Psoas muscle (tissue), 8 donors: Measurements from ENCODE around the gene ESR1. TPM values are rescaled to one million over a fixed set of nuclear protein-coding genes. Genes with fewer than 3 reads are reported as not detected.
"Not testable (repeated sequence)": the region's sequence is repeated elsewhere in the genome, so short reads cannot be mapped to it uniquely, and the experiment has no call there.

Experiments used
- ATAC-seq, 4 donors: fragments of 200-7000 bp; cut with Tn5 transposase; one replicate each; pipeline ENCODE4 v1.9.1; 2020; ENCODE audit warnings: moderate library complexity in 3 of 4, mild to moderate bottlenecking in 2 of 4
- DNase-seq, 2 donors: peaks; one replicate each; pipeline ENCODE4 v3.0.0-alpha.2; 2020
- H3K27ac ChIP-seq: fragments of 200-600 bp; one replicate; pipeline ENCODE4 v1.8.0; 2022
- H3K27me3 ChIP-seq, 3 donors: fragments of 200-600 bp in 1 of 3; one replicate each; pipeline versions ENCODE4 v1.6.1 to v1.8.0; 2013 to 2022; ENCODE audit warnings: low read length in 2 of 3, mild to moderate bottlenecking in 2 of 3, moderate library complexity in 1 of 3; ENCODE audit not compliant: insufficient read depth in 3 of 3
- H3K36me3 ChIP-seq, 2 donors: fragments of 200-600 bp in 1 of 2; one replicate each; pipeline versions ENCODE4 v1.6.1 to v1.8.0; 2013 to 2022; ENCODE audit warnings: low read depth in 1 of 2, mild to moderate bottlenecking in 1 of 2, moderate library complexity in 1 of 2; ENCODE audit not compliant: insufficient read depth in 1 of 2
- H3K4me1 ChIP-seq: fragments of 200-600 bp; one replicate; pipeline ENCODE4 v1.8.0; 2022
- H3K4me3 ChIP-seq: fragments of 200-600 bp; one replicate; pipeline ENCODE4 v1.8.0; 2022; ENCODE audit warnings: mild to moderate bottlenecking
- H3K9me3 ChIP-seq: fragments of 200-600 bp; one replicate; pipeline ENCODE4 v1.8.0; 2022
- WGBS, 3 donors: extraction: QIAGEN DNeasy Blood & Tissue Kit; methylation state at CpG; one replicate each; pipeline versions ENCODE4 v1.1.6 to v1.1.7; 2013; 5-methylcytosine and 5-hydroxymethylcytosine counted together
- intact Hi-C, 2 donors: fragments of 100-400 bp; cut with DNase I; formaldehyde crosslinking; loops; one replicate each; pipeline versions ENCODE4 v1.11.0 to v1.14.2; 2022
- polyA plus RNA-seq, 3 donors: library from polyadenylated mRNA; stranded (reverse); fragments of 200-250 nt; gene quantifications; one replicate each; pipeline ENCODE4 v1.2.3, GENCODE V29; 2013
- total RNA-seq, 4 donors: library from RNA; stranded (reverse); fragmentation: NEBNext Ultra II Directional in 2 of 4; extraction: Animal tissue kit (Norgen Biotek cat#: 25700) in 2 of 4; gene quantifications; one replicate each; pipeline versions ENCODE4 v1.2.1 to v1.2.4, GENCODE V29; 2021 to 2023
- TF ChIP-seq, protein P1 (sequence below): fragments of 200-600 bp; IDR thresholded peaks from one replicate; pipeline ENCODE4 v1.8.0; 2022; ENCODE audit warnings: antibody characterized with exemption
- donor health status: healthy with polysubstance abuse.
- donor health status: DM: no; HTN: no; CAD: no; lungs with moderate emphysema.
- donor health status: Bipolar disorder and iron deficiency.
- donor health status: healthy.
- donor health status: DM: yes; HTN: yes; CAD: no.
- donor health status: DM: no; HTN: no; CAD: no.
- donor health status: DM: no; HTN: no; CAD: no.
- donor health status: DM: yes; HTN: yes; CAD: no.

Gene ESR1
- total and polyA plus RNA-seq, 7 donors, result 0.42 to 4.4 (median 1.5) TPM

DNA sequence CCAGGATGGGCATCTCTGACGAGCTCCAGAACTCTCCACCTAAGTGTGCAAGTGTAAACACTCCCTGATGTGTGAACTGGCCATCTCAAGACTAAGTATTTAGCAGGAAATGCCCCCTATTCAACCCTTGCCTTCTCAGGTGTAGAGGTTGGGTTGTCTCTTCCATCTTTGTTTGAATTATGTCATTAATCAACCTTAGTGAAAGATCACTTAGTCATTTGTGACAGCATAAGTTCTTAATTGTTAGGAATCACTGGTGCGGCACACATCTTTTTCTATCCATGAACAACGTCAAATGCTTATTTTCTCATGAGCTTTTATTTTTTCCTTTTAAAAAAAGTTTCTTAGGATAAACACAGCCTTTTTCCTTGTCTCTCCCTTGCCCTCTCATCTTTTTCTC, 151.6 kb downstream of the ESR1 start:
- WGBS, 3 donors, result 84 to 90% (median 89%) methylated on average over 3 of the region's 3 CpGs

DNA sequence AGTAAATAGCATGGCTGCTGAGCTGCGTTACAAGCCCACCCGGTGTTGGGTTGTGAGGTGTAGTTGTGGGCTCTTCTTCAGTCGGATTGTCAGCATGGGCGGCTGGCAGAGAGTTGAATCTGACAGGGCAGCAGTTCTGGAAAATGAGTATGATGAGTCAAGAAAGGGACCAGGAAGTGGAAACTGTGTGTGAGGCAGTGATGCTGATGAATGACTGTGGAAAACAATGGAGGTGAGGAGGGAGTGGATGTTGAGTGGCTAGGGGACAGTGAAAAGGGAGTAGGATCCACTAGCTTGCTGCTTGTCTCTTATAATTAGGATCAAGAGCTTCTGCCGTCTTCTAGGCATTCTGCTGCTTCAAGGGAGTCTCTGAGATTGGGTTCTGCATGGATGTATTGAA, 154.3 kb downstream of the ESR1 start:
- Histone ChIP-seq H3K9me3 (no peaks in the 10 kb centered on the region), H3K4me1 (no peaks in the 10 kb centered on the region), H3K36me3 (no peaks in the 10 kb centered on the region), H3K4me3 (no peak overlapping the region), H3K27ac (no peak overlapping the region), H3K27me3 (peaks cover 0 to 2% (median 0%) of the 10 kb centered on the region in 3 donors)
- DNase-seq, result no peak
- intact Hi-C loops, result no loop called here
- TF ChIP-seq, protein P1, sequence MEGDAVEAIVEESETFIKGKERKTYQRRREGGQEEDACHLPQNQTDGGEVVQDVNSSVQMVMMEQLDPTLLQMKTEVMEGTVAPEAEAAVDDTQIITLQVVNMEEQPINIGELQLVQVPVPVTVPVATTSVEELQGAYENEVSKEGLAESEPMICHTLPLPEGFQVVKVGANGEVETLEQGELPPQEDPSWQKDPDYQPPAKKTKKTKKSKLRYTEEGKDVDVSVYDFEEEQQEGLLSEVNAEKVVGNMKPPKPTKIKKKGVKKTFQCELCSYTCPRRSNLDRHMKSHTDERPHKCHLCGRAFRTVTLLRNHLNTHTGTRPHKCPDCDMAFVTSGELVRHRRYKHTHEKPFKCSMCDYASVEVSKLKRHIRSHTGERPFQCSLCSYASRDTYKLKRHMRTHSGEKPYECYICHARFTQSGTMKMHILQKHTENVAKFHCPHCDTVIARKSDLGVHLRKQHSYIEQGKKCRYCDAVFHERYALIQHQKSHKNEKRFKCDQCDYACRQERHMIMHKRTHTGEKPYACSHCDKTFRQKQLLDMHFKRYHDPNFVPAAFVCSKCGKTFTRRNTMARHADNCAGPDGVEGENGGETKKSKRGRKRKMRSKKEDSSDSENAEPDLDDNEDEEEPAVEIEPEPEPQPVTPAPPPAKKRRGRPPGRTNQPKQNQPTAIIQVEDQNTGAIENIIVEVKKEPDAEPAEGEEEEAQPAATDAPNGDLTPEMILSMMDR, result no peak
- no peak for ATAC-seq
- 57 to 92% (median 76%) methylated on average over 5 of the region's 5 CpGs for WGBS, 3 donors

More for the DNA sequence above, 151.6 kb downstream of the ESR1 start:
- ATAC-seq (no peak), DNase-seq (no peak)
- Histone ChIP-seq H3K27me3 (peaks cover 0 to 2% (median 0%) of the 10 kb centered on the region in 3 donors), H3K4me1 (no peaks in the 10 kb centered on the region), H3K4me3 (no peak overlapping the region), H3K36me3 (no peaks in the 10 kb centered on the region), H3K27ac (no peak overlapping the region), H3K9me3 (no peaks in the 10 kb centered on the region)
- TF ChIP-seq, protein P1, result no peak
- intact Hi-C loops, result no loop called here

DNA sequence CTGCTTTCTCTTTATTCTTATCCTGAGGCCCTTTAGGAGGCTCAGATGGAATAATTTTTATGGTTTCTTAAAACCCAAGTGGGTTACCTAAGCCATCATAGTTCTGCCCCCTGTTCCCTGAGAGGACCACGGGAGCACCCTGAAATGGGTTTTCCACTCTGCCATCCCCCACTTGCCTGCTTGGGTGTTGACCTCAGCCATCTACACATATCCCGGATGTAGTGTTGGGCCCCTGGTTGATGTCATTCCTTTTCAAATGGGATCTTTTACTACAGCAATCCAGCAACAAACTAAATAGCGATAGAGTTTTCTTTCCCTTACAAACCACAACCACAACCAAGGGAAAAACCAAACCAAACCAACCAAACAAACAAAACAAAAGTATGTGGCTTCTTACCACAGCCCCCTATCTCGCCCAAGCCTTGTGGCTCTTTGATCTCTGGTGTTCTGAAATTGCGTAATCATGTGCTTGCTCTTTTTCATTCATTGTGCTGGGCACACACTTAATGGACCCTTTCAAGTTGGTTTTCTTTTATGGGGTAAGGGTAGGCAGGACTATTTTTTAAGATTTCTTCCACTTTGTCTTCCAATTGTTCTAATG, 154.9 kb downstream of the ESR1 start:
- ATAC-seq (no peak), DNase-seq (no peak)
- Histone ChIP-seq H3K4me3 (no peak overlapping the region), H3K4me1 (no peaks in the 10 kb centered on the region), H3K27ac (no peak overlapping the region), H3K36me3 (no peaks in the 10 kb centered on the region), H3K27me3 (peaks cover 0 to 2% (median 0%) of the 10 kb centered on the region in 3 donors), H3K9me3 (no peaks in the 10 kb centered on the region)
- TF ChIP-seq, protein P1, result no peak
- WGBS, 3 donors, result 82 to 85% (median 83%) methylated on average over 5 of the region's 5 CpGs
- intact Hi-C loops, result no loop called here

DNA sequence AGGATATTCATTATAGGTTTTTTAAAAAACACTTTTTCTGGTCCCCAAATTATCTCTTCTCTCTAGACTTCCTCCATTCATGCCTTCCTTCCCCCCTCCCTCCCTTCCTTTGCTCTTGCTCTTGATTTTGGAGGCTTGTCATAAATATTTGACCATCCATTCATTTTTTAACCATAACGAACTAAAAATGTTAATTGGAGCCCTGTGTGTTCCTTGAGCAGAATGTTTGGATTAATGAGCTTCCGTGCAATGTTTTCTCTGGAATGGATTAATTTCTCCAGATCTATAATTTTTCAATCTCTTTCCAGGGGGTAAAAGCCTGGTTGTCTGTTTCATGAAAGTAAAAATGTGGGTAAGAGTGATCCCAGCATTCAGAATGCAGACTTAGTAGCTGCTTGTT, 155.5 kb downstream of the ESR1 start:
- no peak for ATAC-seq
- no peak overlapping the region for H3K4me3 ChIP-seq
- WGBS, 3 donors, result 51 to 63% (median 54%) methylated on average over 2 of the region's 2 CpGs
- H3K4me1 ChIP-seq, result no peaks in the 10 kb centered on the region
- peaks cover 0 to 2% (median 0%) of the 10 kb centered on the region in 3 donors for H3K27me3 ChIP-seq
- TF ChIP-seq, protein P1, result no peak
- intact Hi-C loops, result no loop called here
- H3K27ac ChIP-seq, result no peak overlapping the region
- H3K36me3 ChIP-seq, result no peaks in the 10 kb centered on the region
- no peaks in the 10 kb centered on the region for H3K9me3 ChIP-seq
- DNase-seq, result no peak

DNA sequence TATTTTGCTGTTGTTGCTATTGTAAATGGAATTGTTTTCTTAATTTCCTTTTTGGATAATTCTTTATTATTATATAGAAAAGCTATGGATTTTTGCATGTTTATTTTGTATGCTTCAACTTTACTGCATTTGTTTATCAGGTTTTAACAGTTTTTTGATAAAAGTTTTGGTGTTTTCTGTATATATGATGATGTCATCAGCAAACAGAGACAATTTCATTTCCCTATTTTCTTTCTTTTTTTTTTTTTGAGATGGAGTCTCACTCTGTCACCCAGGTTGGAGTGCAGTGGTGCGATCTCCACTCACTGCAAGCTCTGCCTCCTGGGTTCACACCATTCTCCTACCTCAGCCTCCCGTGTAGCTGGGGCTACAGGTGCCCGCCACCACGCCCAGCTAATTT, 156.9 kb downstream of the ESR1 start:
- ATAC-seq, intact Hi-C loops: not testable (repeated sequence)

More for the DNA sequence above, 156.9 kb downstream of the ESR1 start:
- not testable (repeated sequence) for H3K9me3 ChIP-seq, H3K36me3 ChIP-seq, H3K27ac ChIP-seq, H3K4me1 ChIP-seq, H3K27me3 ChIP-seq, DNase-seq, H3K4me3 ChIP-seq
- WGBS, 3 donors, result 93 to 98% (median 95%) methylated on average over 4 of the region's 4 CpGs
